ENCODE results near the gene WSB1.

GRCh38 chr17:27294689-27295630 lies 1.0 kb downstream of the WSB1 start:
- TF ChIP-seq, protein P1, sequence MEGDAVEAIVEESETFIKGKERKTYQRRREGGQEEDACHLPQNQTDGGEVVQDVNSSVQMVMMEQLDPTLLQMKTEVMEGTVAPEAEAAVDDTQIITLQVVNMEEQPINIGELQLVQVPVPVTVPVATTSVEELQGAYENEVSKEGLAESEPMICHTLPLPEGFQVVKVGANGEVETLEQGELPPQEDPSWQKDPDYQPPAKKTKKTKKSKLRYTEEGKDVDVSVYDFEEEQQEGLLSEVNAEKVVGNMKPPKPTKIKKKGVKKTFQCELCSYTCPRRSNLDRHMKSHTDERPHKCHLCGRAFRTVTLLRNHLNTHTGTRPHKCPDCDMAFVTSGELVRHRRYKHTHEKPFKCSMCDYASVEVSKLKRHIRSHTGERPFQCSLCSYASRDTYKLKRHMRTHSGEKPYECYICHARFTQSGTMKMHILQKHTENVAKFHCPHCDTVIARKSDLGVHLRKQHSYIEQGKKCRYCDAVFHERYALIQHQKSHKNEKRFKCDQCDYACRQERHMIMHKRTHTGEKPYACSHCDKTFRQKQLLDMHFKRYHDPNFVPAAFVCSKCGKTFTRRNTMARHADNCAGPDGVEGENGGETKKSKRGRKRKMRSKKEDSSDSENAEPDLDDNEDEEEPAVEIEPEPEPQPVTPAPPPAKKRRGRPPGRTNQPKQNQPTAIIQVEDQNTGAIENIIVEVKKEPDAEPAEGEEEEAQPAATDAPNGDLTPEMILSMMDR (IDR thresholded peaks at IDR 0.05; ENCODE audit: insufficient read depth, low read length, poor library complexity, severe bottlenecking) = no peak
- no peak for TF ChIP-seq EZH2phosphoT487 (conservative IDR thresholded peaks at IDR 0.05; ENCODE audit: low read length)
